ENCODE measurements around the gene POLR2E.

DNA sequence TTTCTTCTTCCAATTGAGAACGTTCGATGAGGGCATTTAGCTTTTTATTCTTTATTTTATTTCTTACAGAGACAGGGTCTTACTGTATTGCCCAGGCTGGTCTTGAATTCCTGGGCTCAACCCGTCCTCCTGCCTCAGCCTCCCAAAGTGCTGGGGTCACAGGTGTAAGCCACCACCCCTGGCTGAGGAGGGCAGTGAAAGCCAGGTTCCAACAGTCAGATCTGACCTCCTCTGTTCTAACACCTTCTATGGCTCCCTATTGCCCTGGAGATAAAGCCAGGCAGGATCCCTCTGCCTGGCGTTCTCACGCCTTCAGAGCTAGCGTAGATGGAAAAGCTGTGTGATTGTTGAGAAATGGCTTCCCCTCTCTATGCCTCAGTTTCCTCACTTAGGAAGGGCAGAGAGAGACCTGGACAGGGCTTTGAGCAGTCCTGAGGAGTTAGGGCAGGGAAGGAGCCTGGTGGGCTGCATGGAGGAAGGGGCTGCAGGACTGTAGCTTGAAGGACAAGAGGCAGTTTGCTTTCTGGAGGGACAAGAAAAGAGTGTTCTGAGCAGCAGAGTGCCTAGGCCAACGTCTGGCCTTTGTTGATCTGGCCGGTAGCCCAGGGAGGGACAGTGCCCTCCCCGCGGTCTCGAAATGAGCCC lies 22.7 kb downstream of the POLR2E start:
- TF ChIP-seq, protein P1, sequence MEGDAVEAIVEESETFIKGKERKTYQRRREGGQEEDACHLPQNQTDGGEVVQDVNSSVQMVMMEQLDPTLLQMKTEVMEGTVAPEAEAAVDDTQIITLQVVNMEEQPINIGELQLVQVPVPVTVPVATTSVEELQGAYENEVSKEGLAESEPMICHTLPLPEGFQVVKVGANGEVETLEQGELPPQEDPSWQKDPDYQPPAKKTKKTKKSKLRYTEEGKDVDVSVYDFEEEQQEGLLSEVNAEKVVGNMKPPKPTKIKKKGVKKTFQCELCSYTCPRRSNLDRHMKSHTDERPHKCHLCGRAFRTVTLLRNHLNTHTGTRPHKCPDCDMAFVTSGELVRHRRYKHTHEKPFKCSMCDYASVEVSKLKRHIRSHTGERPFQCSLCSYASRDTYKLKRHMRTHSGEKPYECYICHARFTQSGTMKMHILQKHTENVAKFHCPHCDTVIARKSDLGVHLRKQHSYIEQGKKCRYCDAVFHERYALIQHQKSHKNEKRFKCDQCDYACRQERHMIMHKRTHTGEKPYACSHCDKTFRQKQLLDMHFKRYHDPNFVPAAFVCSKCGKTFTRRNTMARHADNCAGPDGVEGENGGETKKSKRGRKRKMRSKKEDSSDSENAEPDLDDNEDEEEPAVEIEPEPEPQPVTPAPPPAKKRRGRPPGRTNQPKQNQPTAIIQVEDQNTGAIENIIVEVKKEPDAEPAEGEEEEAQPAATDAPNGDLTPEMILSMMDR (conservative IDR thresholded peaks at IDR 0.05), result no peak
- no peak for TF ChIP-seq EZH2 (IDR thresholded peaks at IDR 0.05; ENCODE audit: low read depth)
